Transverse colon (tissue), 4 donors: ENCODE results near the gene FFAR4. TPM values are rescaled to one million over a fixed set of nuclear protein-coding genes. Genes with fewer than 3 reads are reported as not detected.
A peak's percentile ranks its signal among the peaks of the same experiment; 100 is the strongest.

Experiments used
- DNase-seq: peaks from one replicate; pipeline ENCODE4 v3.0.0-alpha.2; 2019
- H3K27ac ChIP-seq, 4 donors: fragments of 200-600 bp; sonication (generic); 2 replicates each; pipeline ENCODE4 v1.5.1; 2016 to 2018; ENCODE audit warnings: inconsistent platforms in 4 of 4
- H3K27me3 ChIP-seq: fragments of 200-600 bp; sonication (generic); 2 replicates; pipeline ENCODE4 v1.5.1; 2017; ENCODE audit warnings: inconsistent platforms
- H3K36me3 ChIP-seq, 4 donors: fragments of 200-600 bp; sonication (generic); 2 replicates each; pipeline ENCODE4 v1.5.1; 2017 to 2019; ENCODE audit warnings: inconsistent platforms in 4 of 4
- H3K4me1 ChIP-seq, 4 donors: fragments of 200-600 bp; sonication (generic); 2 replicates each; pipeline ENCODE4 v1.5.1; 2017 to 2020; ENCODE audit warnings: inconsistent platforms in 4 of 4
- H3K4me3 ChIP-seq, 4 donors: fragments of 200-600 bp; sonication (generic); 1 replicate in 1 of 4; 2 replicates in 3 of 4; pipeline versions ENCODE4 v1.5.1 to v1.6.1; 2017 to 2019; ENCODE audit warnings: inconsistent platforms in 4 of 4
- H3K9me3 ChIP-seq, 2 donors: fragments of 200-600 bp; sonication (generic); 2 replicates each; pipeline ENCODE4 v1.5.1; 2017 to 2019; ENCODE audit warnings: inconsistent platforms in 2 of 2
- EP300 ChIP-seq: sonication (generic); formaldehyde crosslinking; IDR thresholded peaks from one replicate; pipeline ENCODE4 v1.6.1; 2017; ENCODE audit warnings: antibody characterized with exemption, low read depth
- POLR2A ChIP-seq: fragments of 450-650 bp; IDR thresholded peaks from one replicate; pipeline ENCODE4 v1.6.1; 2016; ENCODE audit warnings: antibody characterized with exemption, mild to moderate bottlenecking, moderate library complexity
- POLR2AphosphoS5 ChIP-seq, 3 donors: sonication (generic); formaldehyde crosslinking; IDR thresholded peaks; one replicate each; pipeline ENCODE4 v1.6.1; 2016; ENCODE audit warnings: antibody characterized with exemption in 3 of 3
- WGBS, 2 donors: methylation state at CpG; one replicate each; pipeline ENCODE4 v1.1.5; 2018; ENCODE audit warnings: low coverage in 1 of 2; 5-methylcytosine and 5-hydroxymethylcytosine counted together
- in situ Hi-C, 4 donors: fragments of 200-750 bp; cut with MboI; loops; one replicate each; pipeline versions ENCODE4 v1.15.0 to v1.15.1; 2017; ENCODE audit warnings: low sequenced_read_pairs in 3 of 4, low pct_ligation_motif_present in 1 of 4, low pct_unique_long_range_greater_than_20kb in 1 of 4
- intact Hi-C: fragments of 100-400 bp; cut with DNase I; formaldehyde crosslinking; loops from one replicate; pipeline ENCODE4 v1.15.1; 2023; ENCODE audit warnings: low total_unique reads
- total RNA-seq, 4 donors: library from RNA; depleted of rRNA; stranded (reverse); fragments of >200 nt; gene quantifications; one replicate each; pipeline ENCODE4 v1.1.0, GENCODE V29; 2016
- TF ChIP-seq, protein P1 (sequence below), 5 experiments: fragments of 200-600 bp in 3 of 5; fragments of 450-650 bp in 2 of 5; sonication (generic) in 3 of 5; IDR thresholded peaks; 1 replicate in 2 of 5; 2 replicates in 3 of 5; pipeline ENCODE4 v1.5.1; 2016 to 2017; ENCODE audit warnings: antibody characterized with exemption in 5 of 5, inconsistent platforms in 3 of 5, mild to moderate bottlenecking in 2 of 5, moderate library complexity in 1 of 5

FFAR4 gene
- total RNA-seq, 4 donors from 2014 or later, result 0.75 to 17.1 (median 12.9) TPM

GRCh38 chr10:93573051-93573909, 6.8 kb downstream of the FFAR4 start:
- peak overlapping the region in 1 of 4 donors; percentile 13 for H3K27ac ChIP-seq
- WGBS, 2 donors, result 37 to 55% methylated on average over 7 to 10 of the region's 10 CpGs
- H3K36me3 ChIP-seq, result no peaks in the 10 kb centered on the region
- no peaks in the 10 kb centered on the region for H3K9me3 ChIP-seq
- in situ Hi-C loops, result no loop called here
- TF ChIP-seq EP300 (no peak), POLR2AphosphoS5 (IDR thresholded peaks at IDR 0.05) (no peak), POLR2A (no peak)
- TF ChIP-seq, protein P1, sequence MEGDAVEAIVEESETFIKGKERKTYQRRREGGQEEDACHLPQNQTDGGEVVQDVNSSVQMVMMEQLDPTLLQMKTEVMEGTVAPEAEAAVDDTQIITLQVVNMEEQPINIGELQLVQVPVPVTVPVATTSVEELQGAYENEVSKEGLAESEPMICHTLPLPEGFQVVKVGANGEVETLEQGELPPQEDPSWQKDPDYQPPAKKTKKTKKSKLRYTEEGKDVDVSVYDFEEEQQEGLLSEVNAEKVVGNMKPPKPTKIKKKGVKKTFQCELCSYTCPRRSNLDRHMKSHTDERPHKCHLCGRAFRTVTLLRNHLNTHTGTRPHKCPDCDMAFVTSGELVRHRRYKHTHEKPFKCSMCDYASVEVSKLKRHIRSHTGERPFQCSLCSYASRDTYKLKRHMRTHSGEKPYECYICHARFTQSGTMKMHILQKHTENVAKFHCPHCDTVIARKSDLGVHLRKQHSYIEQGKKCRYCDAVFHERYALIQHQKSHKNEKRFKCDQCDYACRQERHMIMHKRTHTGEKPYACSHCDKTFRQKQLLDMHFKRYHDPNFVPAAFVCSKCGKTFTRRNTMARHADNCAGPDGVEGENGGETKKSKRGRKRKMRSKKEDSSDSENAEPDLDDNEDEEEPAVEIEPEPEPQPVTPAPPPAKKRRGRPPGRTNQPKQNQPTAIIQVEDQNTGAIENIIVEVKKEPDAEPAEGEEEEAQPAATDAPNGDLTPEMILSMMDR (IDR thresholded peaks at IDR 0.05), result no peak
- H3K4me1 ChIP-seq, result peaks cover 0 to 33% (median 18%) of the 10 kb centered on the region in 4 donors
- H3K27me3 ChIP-seq, result peaks cover 17% of the 10 kb centered on the region
- no peak overlapping the region for H3K4me3 ChIP-seq
- no peak for DNase-seq
- intact Hi-C loops, result no loop called here

DNA sequence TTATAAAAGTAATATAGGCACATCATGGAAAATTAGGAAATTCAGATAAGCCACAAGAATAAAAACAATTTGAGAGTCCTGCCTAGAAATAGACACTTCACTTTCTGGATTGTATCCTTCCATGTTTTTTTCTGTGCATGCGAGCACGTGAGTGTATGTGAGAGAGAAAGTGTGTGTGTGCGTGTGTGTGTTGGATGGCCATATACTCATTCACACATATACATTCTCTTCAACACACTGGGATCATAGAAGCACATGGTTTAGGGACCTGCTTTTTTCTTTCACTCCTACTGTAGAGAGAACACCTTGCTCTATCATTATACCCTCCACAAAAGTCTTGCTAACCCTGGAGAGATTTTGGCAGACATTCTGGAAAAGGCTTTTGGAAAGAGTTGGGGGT, 7.5 kb downstream of the FFAR4 start:
- no peak overlapping the region for H3K27ac ChIP-seq
- DNase-seq, result no peak
- TF ChIP-seq, protein P1 (IDR thresholded peaks at IDR 0.05), result no peak
- TF ChIP-seq POLR2A (no peak), POLR2AphosphoS5 (IDR thresholded peaks at IDR 0.05) (no peak), EP300 (no peak)
- in situ Hi-C loops (no loop called here), intact Hi-C loops (no loop called here)
- H3K4me3 ChIP-seq, result no peak overlapping the region
- no peaks in the 10 kb centered on the region for H3K36me3 ChIP-seq
- H3K9me3 ChIP-seq, result no peaks in the 10 kb centered on the region
- H3K27me3 ChIP-seq, result peaks cover 10% of the 10 kb centered on the region
- 55 to 76% methylated on average over 2 to 3 of the region's 3 CpGs for WGBS, 2 donors
- peaks cover 0 to 33% (median 18%) of the 10 kb centered on the region in 4 donors for H3K4me1 ChIP-seq

DNA sequence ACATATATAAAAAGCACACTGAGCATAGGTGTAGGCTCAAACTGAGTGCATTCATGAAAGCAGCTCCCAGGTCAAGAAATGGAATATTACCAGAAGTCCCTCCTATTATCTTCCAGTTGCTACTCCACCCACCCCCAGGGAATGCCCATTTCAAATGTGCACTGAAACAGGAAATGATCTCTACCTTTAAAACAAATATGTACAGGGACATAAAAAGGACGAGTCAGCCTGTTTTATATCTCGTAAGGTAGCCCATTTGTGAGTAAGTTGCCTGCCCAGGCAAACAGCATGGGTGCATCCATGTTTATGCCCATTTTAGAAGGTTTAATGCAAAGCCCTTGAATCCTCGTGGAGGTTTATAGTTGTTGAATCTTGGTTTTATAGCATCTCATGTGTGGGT, 10.4 kb downstream of the FFAR4 start:
- Histone ChIP-seq H3K36me3 (no peaks in the 10 kb centered on the region), H3K27me3 (no peaks in the 10 kb centered on the region), H3K27ac (peak overlapping the region; percentile 60 to 79 (median 71)), H3K4me1 (peaks cover 0 to 33% (median 18%) of the 10 kb centered on the region in 4 donors), H3K9me3 (no peaks in the 10 kb centered on the region), H3K4me3 (no peak overlapping the region)
- peak; percentile 36 for DNase-seq
- in situ Hi-C loops, result no loop called here
- TF ChIP-seq POLR2A, result no peak
- TF ChIP-seq POLR2AphosphoS5 (IDR thresholded peaks at IDR 0.05), result peak in 1 of 3 donors; percentile 17
- TF ChIP-seq, protein P1 (IDR thresholded peaks at IDR 0.05), result no peak
- TF ChIP-seq EP300, result no peak
- intact Hi-C loops, result no loop called here
- WGBS, 2 donors, result 21 to 47% methylated on average over 2 to 3 of the region's 3 CpGs

- TF ChIP-seq, protein P1 (IDR thresholded peaks at IDR 0.05), result no peak
- TF ChIP-seq EP300, result no peak
- TF ChIP-seq POLR2AphosphoS5 (IDR thresholded peaks at IDR 0.05), result no peak
- TF ChIP-seq POLR2A, result no peak
- DNase-seq, result no peak
- peaks cover 0 to 33% (median 18%) of the 10 kb centered on the region in 4 donors for H3K4me1 ChIP-seq
- 76 to 81% methylated on average over 3 of the region's 3 CpGs for WGBS, 2 donors
- no peaks in the 10 kb centered on the region for H3K27me3 ChIP-seq
- intact Hi-C loops (no loop called here), in situ Hi-C loops (no loop called here)
- H3K9me3 ChIP-seq, result no peaks in the 10 kb centered on the region
- no peak overlapping the region for H3K4me3 ChIP-seq
- H3K36me3 ChIP-seq, result no peaks in the 10 kb centered on the region
- peak overlapping the region; percentile 60 to 79 (median 71) for H3K27ac ChIP-seq
Measured at GRCh38 chr10:93577565-93577964, 11.1 kb downstream of the FFAR4 start.
